Measurements from ENCODE around the gene COMMD3. TPM values are rescaled to one million over a fixed set of nuclear protein-coding genes. Genes with fewer than 3 reads are reported as not detected.

COMMD3 gene
- total RNA-seq, 4 donors from 2014 or later, result 34.5 to 113 (median 51.9) TPM

GRCh38 chr10:22317076-22317370 lies 835 bp downstream of the COMMD3 start:
- intact Hi-C loops (cut with DNase I; ENCODE audit: low total_unique reads), result no loop called here
- WGBS, 2 donors, result 10 to 16% methylated on average over 9 of the region's 9 CpGs
- no peak for DNase-seq (ENCODE audit: low spot score in 2 of 2)
- no peak for TF ChIP-seq POLR2A (IDR thresholded peaks at IDR 0.05)
- peak overlapping the region; percentile 83 for H3K4me3 ChIP-seq (ENCODE audit: low read depth, poor library complexity, severe bottlenecking)

GRCh38 chr10:22317771-22318565 lies 1.8 kb downstream of the COMMD3 start:
- no peak for TF ChIP-seq CTCF (IDR thresholded peaks at IDR 0.05)
- TF ChIP-seq POLR2A (IDR thresholded peaks at IDR 0.05), result no peak
- 84 to 89% methylated on average over 6 of the region's 6 CpGs for WGBS, 2 donors
- intact Hi-C loops (cut with DNase I; ENCODE audit: low total_unique reads), result no loop called here
- no peak overlapping the region for H3K4me3 ChIP-seq (ENCODE audit: low read depth, poor library complexity, severe bottlenecking)
- no peak for DNase-seq (ENCODE audit: low spot score in 2 of 2)

GRCh38 chr10:22318772-22319171 lies 2.6 kb downstream of the COMMD3 start:
- 95 to 98% methylated on average over 3 of the region's 3 CpGs for WGBS, 2 donors
- TF ChIP-seq CTCF (IDR thresholded peaks at IDR 0.05), result no peak
- no peak for TF ChIP-seq POLR2A (IDR thresholded peaks at IDR 0.05)
- no peak for DNase-seq (ENCODE audit: low spot score in 2 of 2)
- no peak overlapping the region for H3K4me3 ChIP-seq (ENCODE audit: low read depth, poor library complexity, severe bottlenecking)
- intact Hi-C loops (cut with DNase I; ENCODE audit: low total_unique reads), result no loop called here

- intact Hi-C loops (cut with DNase I; ENCODE audit: low total_unique reads), result no loop called here
- DNase-seq (ENCODE audit: low spot score in 2 of 2), result no peak
- TF ChIP-seq POLR2A (IDR thresholded peaks at IDR 0.05) (no peak), CTCF (IDR thresholded peaks at IDR 0.05) (no peak)
- WGBS, 2 donors, result 89% methylated on average over 10 of the region's 10 CpGs
- no peak overlapping the region for H3K4me3 ChIP-seq (ENCODE audit: low read depth, poor library complexity, severe bottlenecking)
Measured at GRCh38 chr10:22319547-22319979, 3.4 kb downstream of the COMMD3 start.

- intact Hi-C loops (cut with DNase I; ENCODE audit: low total_unique reads), result loop anchor here (5.0 to 10.0 kb wide), 2 partner anchors 68 to 1025 kb away; no protein-coding TSS in a partner anchor
- 17 to 18% methylated on average over 15 to 22 of the region's 30 CpGs for WGBS, 2 donors
- no peak for DNase-seq (ENCODE audit: low spot score in 2 of 2)
Measured at GRCh38 chr10:22319980-22320558, 3.9 kb downstream of the COMMD3 start.

More at GRCh38 chr10:22319980-22320558, 3.9 kb downstream of the COMMD3 start:
- H3K4me3 ChIP-seq (ENCODE audit: low read depth, poor library complexity, severe bottlenecking), result peak overlapping the region; percentile 36
- TF ChIP-seq CTCF (IDR thresholded peaks at IDR 0.05) (no peak), POLR2A (IDR thresholded peaks at IDR 0.05) (no peak)
